GM21737 (cell line): ENCODE measurements around the gene MPDU1.
"Not testable (repeated sequence)": the region's sequence is repeated elsewhere in the genome, so short reads cannot be mapped to it uniquely, and the experiment has no call there.

Source experiments
- ATAC-seq: cut with Tn5 transposase; IDR thresholded peaks from one replicate; pipeline ENCODE4 v1.9.1; 2021; ENCODE audit warnings: mild to moderate bottlenecking, moderate library complexity; ENCODE audit not compliant: unreplicated experiment

MPDU1 gene

GRCh38 chr17:7614425-7615264, 31.0 kb downstream of the MPDU1 start, which contains the start of gene FXR2:
FXR2 (minus strand) TSS chr17:7614897; CDS start chr17:7614532, 365 bp downstream.
- peak; percentile 85 for ATAC-seq

- no peak for ATAC-seq
These were observed 31.7 kb downstream of the MPDU1 start for GRCh38 chr17:7615265-7615747.

- no peak for ATAC-seq
These were observed 35.0 kb downstream of the MPDU1 start for GRCh38 chr17:7618608-7619007.

GRCh38 chr17:7620835-7621234, 37.2 kb downstream of the MPDU1 start:
- ATAC-seq: no peak

GRCh38 chr17:7623661-7624060, 40.0 kb downstream of the MPDU1 start:
- no peak for ATAC-seq

- not testable (repeated sequence) for ATAC-seq
These were observed 42.1 kb downstream of the MPDU1 start for GRCh38 chr17:7625749-7626148.

GRCh38 chr17:7626307-7626706, 42.7 kb downstream of the MPDU1 start:
- no peak for ATAC-seq

GRCh38 chr17:7626956-7627249, 43.3 kb downstream of the MPDU1 start:
- ATAC-seq: no peak

GRCh38 chr17:7627250-7628121, 43.8 kb downstream of the MPDU1 start, which contains the start of gene SAT2:
SAT2 (minus strand) TSS chr17:7627821; CDS start chr17:7627635, 186 bp downstream.
- no peak for ATAC-seq

GRCh38 chr17:7629939-7630571, 46.4 kb downstream of the MPDU1 start, which contains the start of gene SHBG:
SHBG (plus strand) TSS chr17:7630135; CDS start chr17:7630173, 38 bp downstream.
- no peak for ATAC-seq

- no peak for ATAC-seq
These were observed 48.0 kb downstream of the MPDU1 start for GRCh38 chr17:7631398-7632380.

- no peak for ATAC-seq
These were observed 48.8 kb downstream of the MPDU1 start for GRCh38 chr17:7632492-7632894.

GRCh38 chr17:7633093-7633492, 49.4 kb downstream of the MPDU1 start:
- ATAC-seq: no peak

- ATAC-seq: no peak
These were observed 50.7 kb downstream of the MPDU1 start for GRCh38 chr17:7634384-7634783.

GRCh38 chr17:7636163-7636562, 52.5 kb downstream of the MPDU1 start:
- ATAC-seq: no peak
